Gastrocnemius medialis (tissue), 4 donors: ENCODE measurements around the gene BLMH.

Experiments
- POLR2A ChIP-seq, 2 donors: fragments of 450-650 bp; IDR thresholded peaks; one replicate each; pipeline ENCODE4 v1.6.1; 2017; ENCODE audit warnings: antibody characterized with exemption in 2 of 2, mild to moderate bottlenecking in 2 of 2, moderate library complexity in 2 of 2
- TF ChIP-seq, protein P1 (sequence below), 5 experiments: fragments of 450-650 bp in 3 of 5; fragments of 200-600 bp in 2 of 5; sonication (generic) in 2 of 5; IDR thresholded peaks in 4 of 5; conservative IDR thresholded peaks in 1 of 5; 1 replicate in 4 of 5; 2 replicates in 1 of 5; pipeline ENCODE4 v1.5.1; 2016 to 2019; ENCODE audit warnings: antibody characterized with exemption in 5 of 5, mild to moderate bottlenecking in 3 of 5, moderate library complexity in 3 of 5

DNA sequence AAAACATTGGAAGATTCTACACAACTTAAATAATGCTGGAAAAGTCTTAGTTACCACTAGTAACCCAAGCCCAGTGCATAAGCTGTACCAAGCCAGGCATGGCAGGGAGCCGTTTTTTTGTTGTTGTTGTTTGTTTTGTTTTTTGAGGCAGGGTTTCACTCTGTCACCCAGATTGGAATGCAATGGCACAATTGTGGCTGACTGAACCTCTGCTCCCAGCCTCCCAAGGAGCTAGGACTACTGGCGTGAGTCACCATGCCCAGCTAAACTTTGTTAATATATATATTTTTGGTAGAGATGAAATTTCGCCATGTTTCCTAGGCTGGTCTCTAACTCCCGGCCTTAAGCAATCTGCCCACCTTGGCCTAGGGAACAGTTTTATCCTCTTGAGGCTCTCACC lies 42.7 kb upstream of the BLMH start:
- TF ChIP-seq, protein P1, sequence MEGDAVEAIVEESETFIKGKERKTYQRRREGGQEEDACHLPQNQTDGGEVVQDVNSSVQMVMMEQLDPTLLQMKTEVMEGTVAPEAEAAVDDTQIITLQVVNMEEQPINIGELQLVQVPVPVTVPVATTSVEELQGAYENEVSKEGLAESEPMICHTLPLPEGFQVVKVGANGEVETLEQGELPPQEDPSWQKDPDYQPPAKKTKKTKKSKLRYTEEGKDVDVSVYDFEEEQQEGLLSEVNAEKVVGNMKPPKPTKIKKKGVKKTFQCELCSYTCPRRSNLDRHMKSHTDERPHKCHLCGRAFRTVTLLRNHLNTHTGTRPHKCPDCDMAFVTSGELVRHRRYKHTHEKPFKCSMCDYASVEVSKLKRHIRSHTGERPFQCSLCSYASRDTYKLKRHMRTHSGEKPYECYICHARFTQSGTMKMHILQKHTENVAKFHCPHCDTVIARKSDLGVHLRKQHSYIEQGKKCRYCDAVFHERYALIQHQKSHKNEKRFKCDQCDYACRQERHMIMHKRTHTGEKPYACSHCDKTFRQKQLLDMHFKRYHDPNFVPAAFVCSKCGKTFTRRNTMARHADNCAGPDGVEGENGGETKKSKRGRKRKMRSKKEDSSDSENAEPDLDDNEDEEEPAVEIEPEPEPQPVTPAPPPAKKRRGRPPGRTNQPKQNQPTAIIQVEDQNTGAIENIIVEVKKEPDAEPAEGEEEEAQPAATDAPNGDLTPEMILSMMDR (IDR thresholded peaks at IDR 0.05 in 4 of 5, conservative IDR thresholded peaks at IDR 0.05 in 1 of 5) = no peak
- TF ChIP-seq POLR2A (IDR thresholded peaks at IDR 0.05) = no peak
